Thymus (tissue), 11 donors: ENCODE results near the gene MRRF. TPM values are rescaled to one million over a fixed set of nuclear protein-coding genes. Genes with fewer than 3 reads are reported as not detected.

ENCODE experiments used
- DNase-seq, 9 donors: peaks; one replicate each; pipeline ENCODE4 v3.0.0-alpha.2; 2013; ENCODE audit warnings: low spot score in 9 of 9, low read depth in 6 of 9, missing footprints in 1 of 9
- H3K27ac ChIP-seq, 2 donors: one replicate each; pipeline ENCODE4 v1.5.1; 2013; ENCODE audit warnings: control low read depth in 1 of 2, low read depth in 1 of 2, low read length in 1 of 2, mild to moderate bottlenecking in 1 of 2, moderate library complexity in 1 of 2
- H3K27me3 ChIP-seq, 2 donors: one replicate each; pipeline ENCODE4 v1.5.1; 2013; ENCODE audit warnings: low read length in 1 of 2; ENCODE audit not compliant: control insufficient read depth in 2 of 2, insufficient read depth in 1 of 2
- H3K36me3 ChIP-seq, 2 donors: one replicate each; pipeline ENCODE4 v1.5.1; 2013; ENCODE audit warnings: low read length in 1 of 2, mild to moderate bottlenecking in 1 of 2, moderate library complexity in 1 of 2; ENCODE audit not compliant: control insufficient read depth in 2 of 2, insufficient read depth in 2 of 2
- H3K4me1 ChIP-seq, 2 donors: one replicate each; pipeline ENCODE4 v1.5.1; 2013; ENCODE audit warnings: low read length in 2 of 2; ENCODE audit not compliant: control insufficient read depth in 2 of 2, insufficient read depth in 2 of 2
- H3K4me3 ChIP-seq, 2 donors: one replicate each; pipeline ENCODE4 v1.5.1; 2013; ENCODE audit warnings: low read length in 2 of 2, control low read depth in 1 of 2, mild to moderate bottlenecking in 1 of 2
- H3K9me3 ChIP-seq, 2 donors: one replicate each; pipeline ENCODE4 v1.5.1; 2013; ENCODE audit warnings: low read length in 1 of 2, mild to moderate bottlenecking in 1 of 2; ENCODE audit not compliant: control insufficient read depth in 2 of 2, insufficient read depth in 1 of 2
- WGBS: extraction: QIAGEN DNeasy Blood & Tissue Kit; methylation state at CpG from one replicate; pipeline ENCODE4 v1.1.7; 2013; 5-methylcytosine and 5-hydroxymethylcytosine counted together
- polyA plus RNA-seq: library from polyadenylated mRNA; stranded (reverse); fragments of 200-250 nt; gene quantifications from one replicate; pipeline ENCODE4 v1.2.3, GENCODE V29; 2013
- total RNA-seq: library from RNA; stranded (reverse); fragments of 120-200 nt; gene quantifications from one replicate; pipeline ENCODE4 v1.2.4, GENCODE V29; 2013
- donor health status: healthy.

Gene MRRF
- total and polyA plus RNA-seq, 2 donors = 27.0 to 34.7 TPM

GRCh38 chr9:122371846-122372245 lies 107.2 kb downstream of the MRRF start:
- WGBS = 82% methylated on average over 8 of the region's 8 CpGs
- no peak overlapping the region for H3K27ac ChIP-seq
- no peaks in the 10 kb centered on the region for H3K36me3 ChIP-seq
- H3K27me3 ChIP-seq = peaks cover 7 to 35% of the 10 kb centered on the region in 2 donors
- H3K4me3 ChIP-seq = no peak overlapping the region
- peaks cover 0 to 11% of the 10 kb centered on the region in 2 donors for H3K4me1 ChIP-seq
- no peak for DNase-seq
- H3K9me3 ChIP-seq = peaks cover 0 to 4% of the 10 kb centered on the region in 2 donors

- Histone ChIP-seq H3K36me3 (no peaks in the 10 kb centered on the region), H3K4me3 (no peak overlapping the region), H3K4me1 (peaks cover 0 to 11% of the 10 kb centered on the region in 2 donors), H3K27me3 (peaks cover 7 to 35% of the 10 kb centered on the region in 2 donors), H3K9me3 (peaks cover 0 to 4% of the 10 kb centered on the region in 2 donors), H3K27ac (no peak overlapping the region)
- no peak for DNase-seq
- 90% methylated on average over 19 of the region's 19 CpGs for WGBS
Measured at GRCh38 chr9:122372856-122373845, 108.5 kb downstream of the MRRF start.

GRCh38 chr9:122374885-122375420 lies 110.3 kb downstream of the MRRF start:
- WGBS = 86% methylated on average over 14 of the region's 14 CpGs

GRCh38 chr9:122376796-122377195 lies 112.1 kb downstream of the MRRF start:
- peaks cover 0 to 4% of the 10 kb centered on the region in 2 donors for H3K4me1 ChIP-seq
- no peak overlapping the region for H3K27ac ChIP-seq
- peaks cover 0 to 2% of the 10 kb centered on the region in 2 donors for H3K9me3 ChIP-seq
- 91% methylated on average over 1 of the region's 1 CpG for WGBS
- no peaks in the 10 kb centered on the region for H3K36me3 ChIP-seq
- DNase-seq = no peak
- H3K27me3 ChIP-seq = peaks cover 2 to 12% of the 10 kb centered on the region in 2 donors
- no peak overlapping the region for H3K4me3 ChIP-seq

More at GRCh38 chr9:122374885-122375420, 110.3 kb downstream of the MRRF start:
- Histone ChIP-seq H3K4me3 (no peak overlapping the region), H3K4me1 (peaks cover 0 to 11% of the 10 kb centered on the region in 2 donors), H3K36me3 (no peaks in the 10 kb centered on the region), H3K27me3 (peaks cover 7 to 30% of the 10 kb centered on the region in 2 donors), H3K9me3 (peaks cover 0 to 4% of the 10 kb centered on the region in 2 donors), H3K27ac (no peak overlapping the region)
- DNase-seq = no peak

- no peak for DNase-seq
- Histone ChIP-seq H3K9me3 (no peaks in the 10 kb centered on the region), H3K27me3 (peaks cover 2 to 6% of the 10 kb centered on the region in 2 donors), H3K36me3 (no peaks in the 10 kb centered on the region), H3K4me3 (no peak overlapping the region), H3K27ac (no peak overlapping the region), H3K4me1 (peaks cover 0 to 4% of the 10 kb centered on the region in 2 donors)
- WGBS = 51% methylated on average over 24 of the region's 24 CpGs
Measured at GRCh38 chr9:122377241-122378164, 112.8 kb downstream of the MRRF start.

GRCh38 chr9:122378236-122378635 lies 113.6 kb downstream of the MRRF start:
- no peak for DNase-seq
- Histone ChIP-seq H3K36me3 (no peaks in the 10 kb centered on the region), H3K27ac (no peak overlapping the region), H3K9me3 (no peaks in the 10 kb centered on the region), H3K27me3 (peaks cover 2% of the 10 kb centered on the region in 2 donors), H3K4me3 (no peak overlapping the region), H3K4me1 (peaks cover 0 to 4% of the 10 kb centered on the region in 2 donors)
- WGBS = 94% methylated on average over 8 of the region's 8 CpGs

GRCh38 chr9:122379340-122379739 lies 114.7 kb downstream of the MRRF start:
- Histone ChIP-seq H3K36me3 (no peaks in the 10 kb centered on the region), H3K4me1 (peaks cover 0 to 4% of the 10 kb centered on the region in 2 donors), H3K27me3 (peaks cover 0 to 2% of the 10 kb centered on the region in 2 donors), H3K9me3 (no peaks in the 10 kb centered on the region), H3K27ac (no peak overlapping the region), H3K4me3 (no peak overlapping the region)
- no peak for DNase-seq
- 90% methylated on average over 1 of the region's 1 CpG for WGBS

GRCh38 chr9:122380293-122380692 lies 115.6 kb downstream of the MRRF start:
- Histone ChIP-seq H3K27ac (no peak overlapping the region), H3K4me1 (peaks cover 0 to 4% of the 10 kb centered on the region in 2 donors)
- WGBS = 97% methylated on average over 4 of the region's 4 CpGs

More at GRCh38 chr9:122380293-122380692, 115.6 kb downstream of the MRRF start:
- no peaks in the 10 kb centered on the region for H3K9me3 ChIP-seq
- H3K27me3 ChIP-seq = peaks cover 0 to 2% of the 10 kb centered on the region in 2 donors
- H3K4me3 ChIP-seq = no peak overlapping the region
- DNase-seq = no peak
- no peaks in the 10 kb centered on the region for H3K36me3 ChIP-seq
